K562 (cell line): ENCODE data around the gene CAPN13. TPM values are rescaled to one million over a fixed set of nuclear protein-coding genes. Genes with fewer than 3 reads are reported as not detected.

ENCODE experiments used
- NRF1 ChIP-seq, 2 experiments: fragments of 450-650 bp; IDR thresholded peaks in 1 of 2; conservative IDR thresholded peaks in 1 of 2; 2 replicates each; pipeline ENCODE4 v1.6.1; 2014; ENCODE audit warnings: mild to moderate bottlenecking in 2 of 2
- PTTG1 ChIP-seq: fragments of 450-650 bp; IDR thresholded peaks from 2 replicates; pipeline ENCODE4 v1.6.1; 2016; ENCODE audit warnings: low read depth, mild to moderate bottlenecking, missing genetic modification characterization, missing compliant biosample characterization
- SIRT6 ChIP-seq: IDR thresholded peaks from one replicate; pipeline ENCODE4 v1.6.1; 2012; ENCODE audit warnings: low read depth, mild to moderate bottlenecking, control low read depth, inconsistent platforms, low read length, moderate library complexity
- polyA plus RNA-seq, 8 experiments: library from polyadenylated mRNA; depleted of rRNA in 4 of 8; stranded (reverse) in 5 of 8; unstranded in 3 of 8; fragments of >200 nt; fragmentation: Nextera tagmentation in 2 of 8; fragmentation: Illumina TruSeq in 1 of 8; extraction: Ambion mirVana in 2 of 8; extraction: Trizol in 1 of 8; gene quantifications; 2 replicates each; pipeline versions ENCODE4 v1.2.1 to v1.2.3, GENCODE V29; 2011 to 2014; ENCODE audit warnings: inconsistent platforms in 1 of 8, missing spikeins in 1 of 8
- total RNA-seq, 7 experiments: library from RNA; depleted of rRNA in 6 of 7; stranded (reverse); fragments of >200 nt in 6 of 7; fragmentation: Illumina TruSeq in 2 of 7; extraction: Trizol in 2 of 7; gene quantifications; 2 replicates each; pipeline versions ENCODE4 v1.2.1 to v1.2.3, GENCODE V29; 2011 to 2021; ENCODE audit warnings: low replicate concordance in 1 of 7
- TF ChIP-seq, protein P1 (sequence below): fragments of 450-650 bp; IDR thresholded peaks from 2 replicates; pipeline ENCODE4 v1.6.1; 2016; ENCODE audit warnings: low read depth
- TF ChIP-seq, protein P2 (sequence below): sonication (generic); formaldehyde crosslinking; IDR thresholded peaks from 2 replicates; pipeline ENCODE4 v1.8.1; 2023; ENCODE audit warnings: mild to moderate bottlenecking, missing genetic modification reagents, moderate library complexity

CAPN13 gene
- total and polyA plus RNA-seq, 9 of the 15 experiments (the other 6 are each of a cell fraction or from before 2014, with no cell fraction given) = not detected

DNA sequence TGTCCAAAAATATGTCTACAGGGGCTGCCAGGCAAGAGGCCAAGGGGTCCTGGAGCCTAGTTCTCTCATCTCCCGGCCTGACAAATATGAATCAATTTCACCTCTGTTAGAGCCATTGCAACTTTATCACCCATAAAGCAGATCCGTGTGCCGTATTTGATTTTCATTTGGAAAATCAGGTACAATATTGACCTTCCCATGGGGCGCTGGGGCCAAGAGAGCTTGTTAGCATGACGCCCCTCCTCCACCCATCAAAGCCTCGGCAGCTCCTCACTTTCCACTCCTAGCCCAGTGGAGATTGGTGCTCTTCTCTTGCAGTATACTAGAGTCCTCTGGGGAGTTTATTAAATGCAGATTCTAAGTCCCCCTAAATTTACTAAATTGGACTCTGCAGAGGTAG, 96.8 kb downstream of the CAPN13 start (continued):
- TF ChIP-seq, protein P1, sequence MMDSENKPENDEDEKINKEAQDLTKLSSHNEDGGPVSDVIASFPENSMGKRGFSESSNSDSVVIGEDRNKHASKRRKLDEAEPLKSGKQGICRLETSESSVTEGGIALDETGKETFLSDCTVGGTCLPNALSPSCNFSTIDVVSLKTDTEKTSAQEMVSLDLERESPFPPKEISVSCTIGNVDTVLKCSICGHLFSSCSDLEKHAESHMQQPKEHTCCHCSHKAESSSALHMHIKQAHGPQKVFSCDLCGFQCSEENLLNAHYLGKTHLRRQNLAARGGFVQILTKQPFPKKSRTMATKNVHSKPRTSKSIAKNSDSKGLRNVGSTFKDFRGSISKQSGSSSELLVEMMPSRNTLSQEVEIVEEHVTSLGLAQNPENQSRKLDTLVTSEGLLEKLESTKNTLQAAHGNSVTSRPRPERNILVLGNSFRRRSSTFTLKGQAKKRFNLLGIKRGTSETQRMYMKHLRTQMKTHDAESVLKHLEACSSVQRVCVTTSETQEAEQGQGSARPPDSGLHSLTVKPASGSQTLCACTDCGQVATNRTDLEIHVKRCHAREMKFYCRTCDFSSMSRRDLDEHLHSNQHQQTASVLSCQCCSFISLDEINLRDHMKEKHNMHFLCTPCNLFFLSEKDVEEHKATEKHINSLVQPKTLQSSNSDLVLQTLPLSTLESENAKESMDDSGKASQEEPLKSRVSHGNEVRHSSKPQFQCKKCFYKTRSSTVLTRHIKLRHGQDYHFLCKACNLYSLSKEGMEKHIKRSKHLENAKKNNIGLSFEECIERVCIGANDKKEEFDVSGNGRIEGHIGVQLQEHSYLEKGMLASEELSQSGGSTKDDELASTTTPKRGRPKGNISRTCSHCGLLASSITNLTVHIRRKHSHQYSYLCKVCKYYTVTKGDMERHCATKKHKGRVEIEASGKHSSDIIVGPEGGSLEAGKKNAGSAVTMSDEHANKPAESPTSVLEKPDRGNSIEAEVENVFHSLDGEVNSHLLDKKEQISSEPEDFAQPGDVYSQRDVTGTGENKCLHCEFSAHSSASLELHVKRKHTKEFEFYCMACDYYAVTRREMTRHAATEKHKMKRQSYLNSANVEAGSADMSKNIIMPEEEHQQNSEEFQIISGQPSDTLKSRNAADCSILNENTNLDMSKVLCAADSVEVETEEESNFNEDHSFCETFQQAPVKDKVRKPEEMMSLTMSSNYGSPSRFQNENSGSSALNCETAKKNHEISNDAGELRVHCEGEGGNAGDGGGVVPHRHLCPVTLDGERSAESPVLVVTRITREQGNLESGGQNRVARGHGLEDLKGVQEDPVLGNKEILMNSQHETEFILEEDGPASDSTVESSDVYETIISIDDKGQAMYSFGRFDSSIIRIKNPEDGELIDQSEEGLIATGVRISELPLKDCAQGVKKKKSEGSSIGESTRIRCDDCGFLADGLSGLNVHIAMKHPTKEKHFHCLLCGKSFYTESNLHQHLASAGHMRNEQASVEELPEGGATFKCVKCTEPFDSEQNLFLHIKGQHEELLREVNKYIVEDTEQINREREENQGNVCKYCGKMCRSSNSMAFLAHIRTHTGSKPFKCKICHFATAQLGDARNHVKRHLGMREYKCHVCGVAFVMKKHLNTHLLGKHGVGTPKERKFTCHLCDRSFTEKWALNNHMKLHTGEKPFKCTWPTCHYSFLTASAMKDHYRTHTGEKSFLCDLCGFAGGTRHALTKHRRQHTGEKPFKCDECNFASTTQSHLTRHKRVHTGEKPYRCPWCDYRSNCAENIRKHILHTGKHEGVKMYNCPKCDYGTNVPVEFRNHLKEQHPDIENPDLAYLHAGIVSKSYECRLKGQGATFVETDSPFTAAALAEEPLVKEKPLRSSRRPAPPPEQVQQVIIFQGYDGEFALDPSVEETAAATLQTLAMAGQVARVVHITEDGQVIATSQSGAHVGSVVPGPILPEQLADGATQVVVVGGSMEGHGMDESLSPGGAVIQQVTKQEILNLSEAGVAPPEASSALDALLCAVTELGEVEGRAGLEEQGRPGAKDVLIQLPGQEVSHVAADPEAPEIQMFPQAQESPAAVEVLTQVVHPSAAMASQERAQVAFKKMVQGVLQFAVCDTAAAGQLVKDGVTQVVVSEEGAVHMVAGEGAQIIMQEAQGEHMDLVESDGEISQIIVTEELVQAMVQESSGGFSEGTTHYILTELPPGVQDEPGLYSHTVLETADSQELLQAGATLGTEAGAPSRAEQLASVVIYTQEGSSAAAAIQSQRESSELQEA = no peak
- TF ChIP-seq, protein P2, sequence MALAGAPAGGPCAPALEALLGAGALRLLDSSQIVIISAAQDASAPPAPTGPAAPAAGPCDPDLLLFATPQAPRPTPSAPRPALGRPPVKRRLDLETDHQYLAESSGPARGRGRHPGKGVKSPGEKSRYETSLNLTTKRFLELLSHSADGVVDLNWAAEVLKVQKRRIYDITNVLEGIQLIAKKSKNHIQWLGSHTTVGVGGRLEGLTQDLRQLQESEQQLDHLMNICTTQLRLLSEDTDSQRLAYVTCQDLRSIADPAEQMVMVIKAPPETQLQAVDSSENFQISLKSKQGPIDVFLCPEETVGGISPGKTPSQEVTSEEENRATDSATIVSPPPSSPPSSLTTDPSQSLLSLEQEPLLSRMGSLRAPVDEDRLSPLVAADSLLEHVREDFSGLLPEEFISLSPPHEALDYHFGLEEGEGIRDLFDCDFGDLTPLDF (CRISPR knock-in tag) = no peak
- TF ChIP-seq NRF1 (conservative IDR thresholded peaks at IDR 0.05 in 1 of 2, IDR thresholded peaks at IDR 0.05 in 1 of 2) (no peak), SIRT6 (no peak), PTTG1 (tag) (no peak)
- TF ChIP-seq, all 486 proteins: peak for 0
